Cardiac septum (tissue), 1 donor: ENCODE data around the gene S100A7A. TPM values are rescaled to one million over a fixed set of nuclear protein-coding genes. Genes with fewer than 3 reads are reported as not detected.
"Not testable (repeated sequence)": the region's sequence is repeated elsewhere in the genome, so short reads cannot be mapped to it uniquely, and the experiment has no call there.

Experiments used
- DNase-seq: peaks from one replicate; pipeline ENCODE4 v3.0.0-alpha.2; 2020; ENCODE audit warnings: low spot score
- intact Hi-C: fragments of 100-400 bp; cut with DNase I; formaldehyde crosslinking; loops from one replicate; pipeline ENCODE4 v1.14.0; 2022
- total RNA-seq: library from RNA; stranded (reverse); fragmentation: NEBNext Ultra II Directional; extraction: Animal tissue kit (Norgen Biotek cat#: 25700); gene quantifications from one replicate; pipeline ENCODE4 v1.2.1, GENCODE V29; 2021
- donor health status: DM: no; HTN: no; CAD: no.

S100A7A gene
- total RNA-seq, 1 donor from 2014 or later = not detected

GRCh38 chr1:153393926-153394325 is 22.4 kb upstream of the S100A7A start:
- intact Hi-C loops = no loop called here
- DNase-seq = peak; percentile 90

GRCh38 chr1:153394391-153394790 is 21.9 kb upstream of the S100A7A start:
- intact Hi-C loops = no loop called here
- no peak for DNase-seq

DNA sequence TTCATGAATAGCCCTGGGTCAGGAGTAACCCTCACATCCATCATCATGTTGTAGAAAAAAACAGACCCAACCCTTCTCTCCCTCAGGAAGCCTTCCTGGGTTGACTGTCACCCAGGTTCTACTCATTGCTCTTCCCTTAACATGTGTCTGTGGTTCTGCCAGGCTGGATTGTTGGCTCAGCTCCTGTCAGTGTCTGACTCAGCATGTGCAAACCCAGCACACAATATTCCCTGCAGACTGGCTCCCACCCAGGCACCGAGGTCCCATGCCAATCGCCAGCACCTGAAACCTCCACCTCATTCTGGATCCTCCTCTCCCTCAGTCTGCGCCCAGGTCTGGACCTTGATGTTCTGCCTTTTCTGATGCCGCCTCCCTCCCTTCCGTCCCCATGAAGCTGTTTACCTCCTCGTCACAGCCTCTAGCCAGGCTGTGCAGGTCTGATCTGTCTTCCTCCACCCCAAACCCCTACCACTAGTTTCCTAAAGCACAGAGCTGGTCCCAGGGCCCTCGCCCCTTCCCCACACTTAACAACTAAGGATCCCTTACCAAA is 21.1 kb upstream of the S100A7A start:
- no peak for DNase-seq
- intact Hi-C loops = loop anchor here (5.0 kb wide), 1 partner anchor 102 kb away; no protein-coding TSS in a partner anchor

DNA sequence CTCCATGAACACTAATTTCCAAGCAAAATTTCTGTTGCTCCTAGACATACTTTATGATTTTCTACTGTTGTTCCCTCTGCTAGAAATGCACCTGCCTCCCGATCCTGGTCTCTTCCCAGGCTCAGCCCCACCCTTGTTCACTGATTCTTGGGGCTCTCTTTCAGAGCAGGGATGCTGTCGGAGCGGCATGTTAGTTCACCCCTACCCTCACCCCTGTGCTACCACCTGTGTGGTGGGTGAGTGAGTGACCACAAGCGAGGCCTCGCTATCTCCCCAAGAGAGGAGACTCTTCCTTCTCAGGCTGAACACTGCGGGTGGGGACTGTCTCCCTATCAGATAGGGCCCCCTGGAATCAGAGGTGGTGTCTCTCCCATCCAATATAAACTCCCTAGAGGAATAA is 20.5 kb upstream of the S100A7A start:
- intact Hi-C loops = loop anchor here (5.0 kb wide), 1 partner anchor 102 kb away; no protein-coding TSS in a partner anchor
- no peak for DNase-seq

GRCh38 chr1:153396461-153396860 is 19.9 kb upstream of the S100A7A start:
- no peak for DNase-seq
- intact Hi-C loops = loop anchor here (5.0 kb wide), 1 partner anchor 101 kb away; no protein-coding TSS in a partner anchor

- no peak for DNase-seq
- intact Hi-C loops = loop anchor here (5.0 kb wide), 1 partner anchor 100 kb away; no protein-coding TSS in a partner anchor
Measured at GRCh38 chr1:153397051-153397923, 19.0 kb upstream of the S100A7A start.

DNA sequence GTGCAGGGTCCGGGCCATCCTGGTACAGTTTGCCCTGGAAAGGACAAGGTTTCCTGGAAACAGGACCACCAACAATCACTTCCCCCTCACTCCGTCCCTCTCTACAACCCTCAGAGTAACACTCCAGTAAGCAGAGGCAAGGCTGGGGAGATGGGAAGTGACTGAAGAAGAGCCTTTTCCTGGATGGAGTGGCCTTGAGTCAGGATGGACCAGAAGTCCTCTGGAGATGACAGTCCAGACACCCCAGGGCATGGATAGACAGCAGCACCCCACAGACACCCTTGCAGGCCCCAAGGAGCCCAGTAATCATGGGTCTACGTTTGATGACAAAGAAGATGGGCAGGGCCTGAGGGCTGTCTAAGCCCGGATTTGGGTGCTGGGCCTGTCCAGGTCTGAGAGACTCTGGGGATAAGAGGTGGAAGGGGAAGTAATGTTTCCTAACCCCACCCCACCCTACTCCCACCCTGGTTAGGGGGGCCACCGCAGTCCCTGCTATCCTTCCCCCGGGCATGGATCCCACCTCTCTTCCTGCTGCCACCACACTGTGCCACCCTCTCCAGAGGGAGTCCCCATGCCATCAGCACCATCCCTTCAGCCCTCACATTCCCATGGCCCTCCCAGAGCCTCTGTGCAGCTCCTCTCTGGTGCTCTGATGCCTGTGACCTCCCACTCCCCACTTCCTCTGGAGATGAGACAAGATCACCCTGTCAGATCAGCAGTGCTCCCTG is 18.2 kb upstream of the S100A7A start:
- intact Hi-C loops = loop anchor here (5.0 kb wide), 1 partner anchor 99 kb away; no protein-coding TSS in a partner anchor
- no peak for DNase-seq

DNA sequence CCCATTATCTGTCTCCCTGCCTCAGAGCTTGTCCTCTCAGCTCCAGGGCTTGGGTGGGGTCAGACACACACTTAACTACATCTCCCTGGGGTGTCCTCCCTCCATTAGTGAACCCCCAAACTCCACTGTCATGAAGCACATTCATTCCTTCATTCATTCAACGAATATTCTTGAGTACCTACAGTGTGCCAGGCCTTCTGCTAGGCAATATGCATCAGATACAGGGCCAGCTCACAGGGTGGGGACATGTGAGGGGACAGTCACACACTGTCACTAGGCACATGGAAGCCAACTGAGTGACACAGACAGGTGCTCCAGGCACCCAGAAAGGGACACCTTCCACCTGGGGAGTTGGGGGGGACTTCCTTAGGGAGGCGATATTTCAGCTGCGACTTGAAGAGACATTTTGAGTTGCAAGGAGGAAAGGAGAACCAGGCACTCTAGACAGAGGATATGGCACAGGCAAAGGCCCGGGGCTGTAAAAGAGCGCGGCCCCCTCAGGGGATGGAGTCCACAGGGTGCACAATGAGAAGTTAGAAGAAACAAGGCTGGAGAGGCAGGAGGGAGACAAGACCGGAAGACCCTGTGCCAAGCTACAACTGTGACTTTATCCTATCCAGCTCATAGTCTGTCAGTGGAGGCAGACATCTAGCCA is 16.8 kb upstream of the S100A7A start:
- intact Hi-C loops = loop anchor here (5.0 kb wide), 1 partner anchor 98 kb away; no protein-coding TSS in a partner anchor
- DNase-seq = no peak

DNA sequence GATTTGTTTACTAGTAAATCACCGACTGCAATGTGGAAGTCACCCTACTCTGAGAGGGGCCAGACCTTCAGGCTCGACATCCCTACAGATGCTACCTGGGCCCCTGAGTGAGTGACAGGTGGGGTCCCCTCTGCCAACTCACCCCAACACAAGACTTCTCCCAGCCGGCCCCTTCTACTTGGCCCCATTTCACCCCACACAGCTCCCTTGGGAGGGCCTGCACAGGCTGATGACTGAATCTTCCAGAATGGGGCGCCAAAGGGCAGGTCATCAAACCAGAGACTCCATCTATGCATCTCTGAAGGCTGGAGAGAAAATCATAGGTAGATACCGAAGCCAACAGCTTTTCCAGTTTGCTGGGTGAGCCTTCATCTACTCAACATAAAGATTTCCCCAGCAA is 16.1 kb upstream of the S100A7A start:
- intact Hi-C loops = no loop called here
- no peak for DNase-seq

- DNase-seq = no peak
- intact Hi-C loops = no loop called here
Measured at GRCh38 chr1:153401461-153401860, 14.9 kb upstream of the S100A7A start.

DNA sequence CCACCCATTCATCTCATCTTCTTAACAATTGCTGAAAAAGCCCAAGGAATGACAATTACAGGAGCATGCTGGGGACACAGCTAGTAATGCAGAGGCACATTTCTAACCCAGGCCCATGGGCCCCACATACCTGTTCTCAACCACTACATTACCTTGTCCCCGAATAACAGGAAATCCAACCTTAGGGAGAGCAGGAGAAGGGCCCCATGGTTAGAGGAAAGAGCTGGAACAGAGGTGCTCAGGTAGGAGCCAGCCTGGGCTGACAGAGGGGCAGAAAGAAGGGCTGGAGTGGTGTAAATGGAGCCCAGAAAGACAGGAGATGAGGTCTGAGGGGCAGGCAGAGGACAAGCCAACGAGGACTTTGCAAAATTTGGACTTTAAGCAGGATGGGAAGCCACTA is 14.1 kb upstream of the S100A7A start:
- intact Hi-C loops = no loop called here
- no peak for DNase-seq

GRCh38 chr1:153403421-153404085 is 12.8 kb upstream of the S100A7A start:
- intact Hi-C loops = no loop called here
- no peak for DNase-seq

- intact Hi-C loops = no loop called here
- no peak for DNase-seq
Measured at GRCh38 chr1:153404086-153404635, 12.2 kb upstream of the S100A7A start.

GRCh38 chr1:153404768-153405167 is 11.6 kb upstream of the S100A7A start:
- peak; percentile 91 for DNase-seq
- intact Hi-C loops = no loop called here

DNA sequence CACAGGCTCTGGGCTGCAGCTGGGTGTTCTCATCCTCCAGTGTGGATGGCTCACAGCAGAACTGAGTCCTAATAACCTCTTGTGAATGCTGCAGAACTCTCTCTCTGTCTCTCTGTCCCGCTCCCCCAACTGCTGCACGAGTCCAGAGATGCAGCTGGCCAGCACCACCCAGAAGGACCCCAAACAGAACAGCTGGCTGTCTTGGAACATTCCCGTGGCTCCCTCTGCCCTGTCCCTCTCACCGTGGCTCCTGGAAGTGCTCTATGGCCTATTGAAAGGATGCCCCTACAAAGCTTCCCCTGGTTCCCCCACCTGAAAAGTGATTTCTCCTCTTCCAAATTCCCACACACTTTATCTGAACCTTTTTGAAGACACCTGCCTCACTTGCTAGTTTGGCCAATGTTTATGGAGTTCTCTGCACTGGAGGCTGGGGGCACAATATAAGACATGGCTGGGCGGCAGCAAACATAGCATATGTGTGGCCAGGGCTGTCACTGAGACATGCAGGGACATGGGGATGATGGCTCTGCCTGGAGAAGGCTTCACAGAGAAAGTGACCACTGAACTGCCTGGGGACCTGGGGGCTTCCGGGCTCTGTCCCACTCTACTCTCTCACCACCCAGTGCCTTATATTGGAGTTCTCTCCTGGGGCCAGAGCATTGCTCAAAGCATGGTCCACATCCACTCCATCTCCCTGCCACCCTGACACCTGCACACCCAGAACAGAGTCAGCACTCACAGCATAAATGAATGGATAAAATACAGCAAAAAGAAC is 10.3 kb upstream of the S100A7A start:
- intact Hi-C loops, DNase-seq: not testable (repeated sequence)

GRCh38 chr1:153407274-153407673 is 9.0 kb upstream of the S100A7A start:
- DNase-seq, intact Hi-C loops: not testable (repeated sequence)

GRCh38 chr1:153413961-153414360 is 2.4 kb upstream of the S100A7A start:
- DNase-seq, intact Hi-C loops: not testable (repeated sequence)
